Activated naive CD4-positive, alpha-beta T cell treated with anti-CD3 and anti-CD28 coated beads, Interleukin-2, amount 10 ng/mL, durations not matched to agents 7 days and 5 days (primary cell): Measurements from ENCODE around the gene ST14.
"Not testable (repeated sequence)": the region's sequence is repeated elsewhere in the genome, so short reads cannot be mapped to it uniquely, and the experiment has no call there.

Experiments
- CTCF ChIA-PET: fragments of 350-600 bp; sonication (Branson Sonifier 250); formaldehyde crosslinking; loops from one replicate; lab custom pipeline; 2021; ENCODE audit warnings: antibody characterized with exemption; lab: Charles Lee
- DNase-seq: peaks from one replicate; pipeline ENCODE4 v3.0.0-alpha.2; 2020
- H3K27ac Mint-ChIP-seq: one replicate; pipeline ENCODE4 v1.8.0; 2021; ENCODE audit warnings: mild to moderate bottlenecking, moderate library complexity, mixed read lengths
- H3K27me3 Mint-ChIP-seq: one replicate; pipeline ENCODE4 v1.8.0; 2021; ENCODE audit warnings: mild to moderate bottlenecking, mixed read lengths
- H3K36me3 Mint-ChIP-seq: one replicate; pipeline ENCODE4 v1.8.0; 2021; ENCODE audit warnings: mixed read lengths
- H3K4me1 Mint-ChIP-seq: one replicate; pipeline ENCODE4 v1.8.0; 2021; ENCODE audit warnings: mixed read lengths
- H3K4me3 Mint-ChIP-seq: one replicate; pipeline ENCODE4 v1.8.0; 2021; ENCODE audit warnings: mild to moderate bottlenecking, moderate library complexity, mixed read lengths
- H3K9me3 Mint-ChIP-seq: one replicate; pipeline ENCODE4 v1.8.0; 2021; ENCODE audit warnings: mixed read lengths

ST14 gene

DNA sequence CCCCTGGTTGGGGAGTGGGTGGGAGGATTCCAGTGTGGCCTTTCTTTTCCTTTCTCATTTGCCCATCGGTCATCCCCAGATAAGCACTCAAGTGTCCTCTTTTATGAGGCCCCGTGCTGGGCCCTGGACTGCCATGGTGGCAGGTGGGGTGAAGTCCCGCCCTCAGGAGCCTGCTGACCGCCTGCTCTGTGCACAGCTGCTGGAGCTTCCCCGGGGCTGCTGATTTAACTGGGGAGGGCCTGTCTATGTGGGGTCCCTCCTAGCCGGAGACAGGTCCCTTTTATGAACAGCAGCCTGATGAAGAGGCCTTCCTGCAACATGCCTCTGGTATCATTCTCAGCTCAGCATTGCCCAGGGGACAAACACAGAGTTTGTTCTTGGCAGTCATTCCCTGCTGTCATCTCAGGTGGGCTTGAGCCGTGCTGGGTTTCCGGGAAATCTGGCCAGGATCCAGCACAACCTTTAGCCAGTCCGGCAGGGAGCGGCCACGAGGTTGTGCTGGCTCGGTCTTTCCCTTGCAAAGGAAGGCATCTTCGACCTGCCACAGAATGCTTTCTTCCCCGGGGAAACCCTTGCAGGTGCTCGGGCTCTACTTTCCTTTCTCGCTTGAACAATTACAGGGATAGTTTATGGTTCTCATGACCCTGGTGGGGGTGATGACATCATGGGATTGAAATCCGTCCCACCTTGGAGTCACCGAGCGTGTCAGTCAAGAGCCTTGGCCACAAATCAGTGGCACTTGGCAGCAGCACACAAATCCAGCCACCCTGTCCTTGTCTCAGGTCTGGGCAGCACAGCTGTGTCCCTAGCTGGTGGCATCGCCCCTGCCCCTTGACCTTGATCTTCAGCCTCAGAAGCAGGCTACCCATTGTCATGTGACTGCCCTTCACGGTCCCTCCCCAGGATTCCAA is 20.1 kb downstream of the ST14 start:
- H3K36me3 Mint-ChIP-seq = no peaks in the 10 kb centered on the region
- H3K27me3 Mint-ChIP-seq = peaks cover 9% of the 10 kb centered on the region
- CTCF ChIA-PET = no interaction called here
- no peak overlapping the region for H3K27ac Mint-ChIP-seq
- no peaks in the 10 kb centered on the region for H3K4me1 Mint-ChIP-seq
- no peak for DNase-seq
- H3K9me3 Mint-ChIP-seq = peaks cover 7% of the 10 kb centered on the region
- no peak overlapping the region for H3K4me3 Mint-ChIP-seq

DNA sequence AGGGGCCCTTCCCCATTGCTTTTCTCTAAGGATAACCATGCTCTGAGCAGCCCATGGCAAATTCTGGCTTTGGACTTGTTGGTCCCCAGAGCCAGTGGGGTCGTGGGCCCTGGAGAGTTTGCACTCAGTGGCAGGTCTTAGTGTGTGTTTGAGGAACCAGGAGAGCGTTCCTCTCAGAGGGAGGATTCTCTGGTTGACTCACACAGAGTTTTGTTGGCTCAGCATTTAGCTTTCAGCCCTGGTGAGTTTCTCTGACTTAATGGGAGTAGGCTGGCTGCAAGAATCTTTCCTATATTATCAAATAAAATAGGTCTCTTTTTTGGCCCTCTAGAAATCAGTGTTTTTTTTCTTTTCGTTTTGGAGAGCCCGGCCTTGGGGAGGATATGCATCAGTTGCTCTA is 20.9 kb downstream of the ST14 start:
- H3K9me3 Mint-ChIP-seq = peaks cover 2% of the 10 kb centered on the region
- no peak overlapping the region for H3K27ac Mint-ChIP-seq
- H3K4me3 Mint-ChIP-seq = no peak overlapping the region
- peaks cover 15% of the 10 kb centered on the region for H3K27me3 Mint-ChIP-seq
- DNase-seq = no peak
- no peaks in the 10 kb centered on the region for H3K36me3 Mint-ChIP-seq
- H3K4me1 Mint-ChIP-seq = no peaks in the 10 kb centered on the region
- CTCF ChIA-PET = no interaction called here

GRCh38 chr11:130180896-130181294 is 21.3 kb downstream of the ST14 start:
- no peak overlapping the region for H3K27ac Mint-ChIP-seq
- no peak overlapping the region for H3K4me3 Mint-ChIP-seq
- CTCF ChIA-PET = no interaction called here
- no peak for DNase-seq
- peaks cover 19% of the 10 kb centered on the region for H3K27me3 Mint-ChIP-seq
- no peaks in the 10 kb centered on the region for H3K36me3 Mint-ChIP-seq
- peaks cover 2% of the 10 kb centered on the region for H3K9me3 Mint-ChIP-seq
- no peaks in the 10 kb centered on the region for H3K4me1 Mint-ChIP-seq

- peaks cover 19% of the 10 kb centered on the region for H3K27me3 Mint-ChIP-seq
- DNase-seq = no peak
- no peaks in the 10 kb centered on the region for H3K36me3 Mint-ChIP-seq
- H3K27ac Mint-ChIP-seq = no peak overlapping the region
- CTCF ChIA-PET = no interaction called here
- H3K9me3 Mint-ChIP-seq = no peaks in the 10 kb centered on the region
- H3K4me3 Mint-ChIP-seq = no peak overlapping the region
- H3K4me1 Mint-ChIP-seq = no peaks in the 10 kb centered on the region
Measured at GRCh38 chr11:130181295-130182272, 22.0 kb downstream of the ST14 start.

GRCh38 chr11:130183878-130184610 is 24.5 kb downstream of the ST14 start:
- Mint-ChIP-seq H3K4me3 (no peak overlapping the region), H3K27ac (no peak overlapping the region), H3K4me1 (no peaks in the 10 kb centered on the region), H3K27me3 (peaks cover 19% of the 10 kb centered on the region), H3K36me3 (no peaks in the 10 kb centered on the region), H3K9me3 (no peaks in the 10 kb centered on the region)
- CTCF ChIA-PET = interaction anchor here (1.6 kb wide), 1 partner anchor 27 kb away, joined by 4 read pairs; no protein-coding TSS in a partner anchor
- DNase-seq = no peak

GRCh38 chr11:130187096-130187495 is 27.5 kb downstream of the ST14 start:
- Mint-ChIP-seq H3K4me1 (no peaks in the 10 kb centered on the region), H3K4me3 (no peak overlapping the region), H3K9me3 (no peaks in the 10 kb centered on the region), H3K36me3 (no peaks in the 10 kb centered on the region), H3K27ac (no peak overlapping the region), H3K27me3 (peaks cover 13% of the 10 kb centered on the region)
- DNase-seq = no peak
- CTCF ChIA-PET = no interaction called here

DNA sequence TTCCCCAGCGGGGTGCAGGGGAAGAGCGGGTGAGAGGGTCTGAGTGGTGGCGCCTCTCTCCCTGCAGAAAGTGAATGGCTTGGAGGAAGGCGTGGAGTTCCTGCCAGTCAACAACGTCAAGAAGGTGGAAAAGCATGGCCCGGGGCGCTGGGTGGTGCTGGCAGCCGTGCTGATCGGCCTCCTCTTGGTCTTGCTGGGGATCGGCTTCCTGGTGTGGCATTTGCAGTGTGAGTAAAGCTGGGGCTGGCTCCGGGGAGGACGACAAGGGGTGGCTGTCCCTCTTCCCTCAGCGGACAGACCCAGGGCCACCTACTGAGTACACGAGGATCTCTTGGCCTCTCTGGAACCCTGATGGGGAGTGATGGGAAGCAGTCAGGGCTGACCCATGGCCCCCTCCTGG is 28.5 kb downstream of the ST14 start:
- H3K36me3 Mint-ChIP-seq = no peaks in the 10 kb centered on the region
- CTCF ChIA-PET = no interaction called here
- H3K4me3 Mint-ChIP-seq = no peak overlapping the region
- no peak for DNase-seq
- peaks cover 13% of the 10 kb centered on the region for H3K27me3 Mint-ChIP-seq
- H3K27ac Mint-ChIP-seq = no peak overlapping the region
- no peaks in the 10 kb centered on the region for H3K4me1 Mint-ChIP-seq
- no peaks in the 10 kb centered on the region for H3K9me3 Mint-ChIP-seq

GRCh38 chr11:130188585-130189347 is 29.2 kb downstream of the ST14 start:
- no peaks in the 10 kb centered on the region for H3K36me3 Mint-ChIP-seq
- no peak overlapping the region for H3K27ac Mint-ChIP-seq
- no peak overlapping the region for H3K4me3 Mint-ChIP-seq
- H3K9me3 Mint-ChIP-seq = no peaks in the 10 kb centered on the region
- H3K27me3 Mint-ChIP-seq = peaks cover 13% of the 10 kb centered on the region
- CTCF ChIA-PET = no interaction called here
- DNase-seq = no peak
- H3K4me1 Mint-ChIP-seq = no peaks in the 10 kb centered on the region

DNA sequence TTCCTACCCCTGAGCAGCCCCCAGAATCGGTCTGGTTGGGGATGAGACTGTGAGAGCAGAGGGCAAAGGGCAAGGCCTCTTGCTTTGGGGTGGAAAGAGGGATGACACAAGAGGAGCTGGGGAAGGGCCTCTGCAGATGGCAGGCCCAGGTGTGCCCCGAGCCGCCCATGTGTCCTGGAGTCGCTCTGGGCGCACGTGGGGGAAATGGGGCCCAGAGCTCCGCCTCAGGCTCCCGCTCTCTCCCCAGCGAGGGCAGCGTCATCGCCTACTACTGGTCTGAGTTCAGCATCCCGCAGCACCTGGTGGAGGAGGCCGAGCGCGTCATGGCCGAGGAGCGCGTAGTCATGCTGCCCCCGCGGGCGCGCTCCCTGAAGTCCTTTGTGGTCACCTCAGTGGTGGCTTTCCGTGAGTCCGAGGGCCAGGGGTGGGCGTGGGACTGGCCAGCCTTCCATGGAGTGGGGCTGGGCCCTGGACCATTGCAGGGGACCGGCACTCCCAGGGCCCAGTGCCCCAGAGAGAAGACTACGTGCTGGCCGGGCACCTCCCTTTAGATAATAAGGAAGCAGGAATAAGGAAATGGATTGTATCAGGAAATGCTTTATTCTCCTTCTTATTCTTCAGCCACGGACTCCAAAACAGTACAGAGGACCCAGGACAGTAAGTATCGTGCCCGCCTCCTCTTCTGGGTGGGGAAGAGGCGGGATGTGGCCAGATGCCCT is 30.1 kb downstream of the ST14 start:
- peaks cover 9% of the 10 kb centered on the region for H3K27me3 Mint-ChIP-seq
- H3K36me3 Mint-ChIP-seq = no peaks in the 10 kb centered on the region
- CTCF ChIA-PET = no interaction called here
- no peak overlapping the region for H3K27ac Mint-ChIP-seq
- no peaks in the 10 kb centered on the region for H3K4me1 Mint-ChIP-seq
- no peak for DNase-seq
- no peak overlapping the region for H3K4me3 Mint-ChIP-seq
- no peaks in the 10 kb centered on the region for H3K9me3 Mint-ChIP-seq

GRCh38 chr11:130190371-130190881 is 30.8 kb downstream of the ST14 start:
- no peak overlapping the region for H3K4me3 Mint-ChIP-seq
- no peak overlapping the region for H3K27ac Mint-ChIP-seq
- H3K4me1 Mint-ChIP-seq = no peaks in the 10 kb centered on the region
- peaks cover 4% of the 10 kb centered on the region for H3K27me3 Mint-ChIP-seq
- DNase-seq = no peak
- no peaks in the 10 kb centered on the region for H3K36me3 Mint-ChIP-seq
- CTCF ChIA-PET = no interaction called here
- H3K9me3 Mint-ChIP-seq = no peaks in the 10 kb centered on the region

DNA sequence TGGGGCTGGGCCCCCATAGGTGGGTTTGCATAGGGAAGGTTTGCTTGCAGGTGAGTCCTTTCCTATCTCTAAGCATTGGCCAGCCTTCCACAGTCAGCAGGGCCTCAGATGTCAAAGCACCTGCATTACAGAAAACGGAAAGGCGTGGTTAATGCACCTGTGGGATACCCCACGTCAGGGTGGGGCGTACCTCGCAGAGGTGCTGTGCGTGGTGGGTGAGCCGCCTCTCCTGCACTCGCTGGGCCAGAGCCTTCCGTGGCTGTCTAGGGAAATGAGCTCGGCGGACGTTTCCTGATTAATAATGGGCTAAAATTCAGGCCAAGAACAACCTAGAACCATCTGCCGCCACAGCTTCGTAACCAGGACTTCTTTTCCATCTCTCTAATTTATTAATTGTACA is 32.3 kb downstream of the ST14 start:
- H3K27me3 Mint-ChIP-seq = no peaks in the 10 kb centered on the region
- CTCF ChIA-PET = no interaction called here

DNA sequence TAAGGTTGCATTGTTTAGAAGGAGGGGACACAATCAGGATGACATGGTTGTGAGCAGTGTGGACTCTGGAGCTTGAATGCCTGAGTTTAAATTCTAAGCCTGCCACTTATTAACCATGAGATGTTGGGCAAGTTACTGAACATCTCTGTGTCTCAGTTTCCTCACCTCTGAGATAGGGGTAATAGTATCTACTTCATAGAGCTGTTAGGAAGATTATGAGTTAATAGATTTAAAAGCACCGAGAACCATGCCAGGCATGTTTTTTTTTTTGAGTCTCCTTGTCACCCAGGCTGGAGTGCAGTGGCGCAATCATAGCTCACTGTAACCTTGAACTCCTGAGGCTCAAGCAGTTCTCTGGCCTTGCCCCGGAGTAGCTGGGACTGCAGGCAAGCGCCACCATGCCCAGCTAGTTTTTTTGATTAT is 33.3 kb downstream of the ST14 start:
- H3K27me3 Mint-ChIP-seq = no peaks in the 10 kb centered on the region
- DNase-seq = no peak
- no peaks in the 10 kb centered on the region for H3K4me1 Mint-ChIP-seq
- H3K36me3 Mint-ChIP-seq = no peaks in the 10 kb centered on the region
- H3K4me3 Mint-ChIP-seq = no peak overlapping the region
- H3K27ac Mint-ChIP-seq = no peak overlapping the region
- CTCF ChIA-PET = no interaction called here
- no peaks in the 10 kb centered on the region for H3K9me3 Mint-ChIP-seq

More for the DNA sequence above, 32.3 kb downstream of the ST14 start:
- Mint-ChIP-seq H3K4me3 (no peak overlapping the region), H3K9me3 (no peaks in the 10 kb centered on the region), H3K4me1 (no peaks in the 10 kb centered on the region), H3K36me3 (no peaks in the 10 kb centered on the region), H3K27ac (no peak overlapping the region)
- DNase-seq = no peak

DNA sequence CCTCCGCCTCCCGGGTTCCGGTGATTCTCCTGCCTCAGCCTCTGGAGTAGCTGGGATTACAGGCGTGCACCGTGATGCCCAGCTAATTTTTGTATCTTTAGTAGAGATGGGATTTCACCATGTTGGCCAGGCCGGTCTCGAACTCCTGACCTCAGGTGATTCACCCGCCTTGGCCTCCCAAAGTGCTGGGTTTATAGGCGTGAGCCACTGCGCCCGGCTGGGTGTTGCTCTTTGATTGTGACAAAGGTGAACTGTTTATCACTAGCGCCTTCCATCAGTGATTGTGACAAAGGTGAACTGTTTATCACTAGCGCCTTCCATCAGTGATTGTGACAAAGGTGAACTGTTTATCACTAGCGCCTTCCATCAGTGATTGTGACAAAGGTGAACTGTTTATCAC is 34.0 kb downstream of the ST14 start:
- H3K4me1 Mint-ChIP-seq, H3K9me3 Mint-ChIP-seq, H3K27me3 Mint-ChIP-seq, CTCF ChIA-PET, H3K36me3 Mint-ChIP-seq, H3K27ac Mint-ChIP-seq, DNase-seq, H3K4me3 Mint-ChIP-seq: not testable (repeated sequence)
